ENCODE results near the gene ANKDD1B. TPM values are rescaled to one million over a fixed set of nuclear protein-coding genes. Genes with fewer than 3 reads are reported as not detected.

The ANKDD1B gene
- polyA plus RNA-seq, 3 donors = 0.32 TPM; not detected in 2

GRCh38 chr5:75566710-75567309 lies 44.4 kb upstream of the ANKDD1B start:
- intact Hi-C loops (cut with micrococcal nuclease) = loop anchor here in 1 of 2 donors (10.0 kb wide), 1 partner anchor 52 kb away; the partner anchor contains the start of genes CERT1 and POLK
- DNase-seq = peak; percentile 75 to 92 (median 90)
- no peak overlapping the region for H2AFZ ChIP-seq (ENCODE audit: insufficient read depth, low read depth, low read length, poor library complexity, severe bottlenecking)

GRCh38 chr5:75567710-75568109 lies 43.5 kb upstream of the ANKDD1B start:
- H3K27me3 Mint-ChIP-seq (ENCODE audit: low read depth in 3 of 3) = peaks cover 0 to 2% (median 0%) of the 10 kb centered on the region in 3 donors
- 67% methylated on average over 1 of the region's 2 CpGs for WGBS (ENCODE audit: insufficient coverage)
- TF ChIP-seq CTCF (IDR thresholded peaks at IDR 0.05) = no peak
- H3K27ac Mint-ChIP-seq = peak overlapping the region; percentile 86 to 95 (median 93)
- H3K36me3 Mint-ChIP-seq = peaks cover 27 to 35% of the 10 kb centered on the region in 2 donors
- no peak overlapping the region for H3K4me2 ChIP-seq (replicated peaks; ENCODE audit: extremely low read depth, low read length, poor library complexity, severe bottlenecking)
- H3K79me2 ChIP-seq (ENCODE audit: insufficient read depth, low read length) = peaks cover 71% of the 10 kb centered on the region
- no peak overlapping the region for H3K4me3 Mint-ChIP-seq
- peaks cover 0 to 3% of the 10 kb centered on the region in 2 donors for H3K9me3 ChIP-seq (replicated peaks in 1 of 2; ENCODE audit: control insufficient read depth in 1 of 2, insufficient read depth in 1 of 2, low read length in 2 of 2)
- intact Hi-C loops (cut with micrococcal nuclease) = loop anchor here in 1 of 2 donors (10.0 kb wide), 1 partner anchor 53 kb away; the partner anchor contains the start of genes CERT1 and POLK
- peaks cover 56% of the 10 kb centered on the region for H3K4me1 Mint-ChIP-seq
- H3K9ac ChIP-seq (ENCODE audit: insufficient read depth, low read length, poor library complexity, severe bottlenecking) = no peak overlapping the region
- peaks cover 10 to 17% (median 12%) of the 10 kb centered on the region in 7 donors for H3K9me3 Mint-ChIP-seq
- peak overlapping the region in 1 of 2 donors; percentile 87 for H3K27ac ChIP-seq (ENCODE audit: low read depth in 1 of 2, low read length in 2 of 2)
- peaks cover 5 to 12% of the 10 kb centered on the region in 2 donors for H3K36me3 ChIP-seq (replicated peaks in 1 of 2; ENCODE audit: control insufficient read depth in 1 of 2, insufficient read depth in 2 of 2, low read length in 2 of 2)
- H3K27me3 ChIP-seq (ENCODE audit: control insufficient read depth in 2 of 2, insufficient read depth in 2 of 2, low read length in 2 of 2) = no peaks in the 10 kb centered on the region
- no peak overlapping the region for H2AFZ ChIP-seq (ENCODE audit: insufficient read depth, low read depth, low read length, poor library complexity, severe bottlenecking)
- H3K4me1 ChIP-seq (ENCODE audit: control insufficient read depth in 1 of 2, insufficient read depth in 2 of 2, low read length in 2 of 2) = peaks cover 31 to 43% of the 10 kb centered on the region in 2 donors
- peaks cover 7% of the 10 kb centered on the region for H4K20me1 ChIP-seq (ENCODE audit: insufficient read depth, low read length)
- DNase-seq = peak; percentile 29 to 61 (median 56)
- H3K4me3 ChIP-seq (replicated peaks in 1 of 3; ENCODE audit: low read depth in 2 of 3, low read length in 3 of 3) = peak overlapping the region in 1 of 3 experiments; percentile 15

More at GRCh38 chr5:75566710-75567309, 44.4 kb upstream of the ANKDD1B start:
- Mint-ChIP-seq H3K4me3 (peak overlapping the region in 1 of 2 donors; percentile 43), H3K4me1 (peaks cover 62% of the 10 kb centered on the region), H3K9me3 (peaks cover 10 to 20% (median 14%) of the 10 kb centered on the region in 7 donors), H3K27ac (peak overlapping the region; percentile 86 to 95 (median 93)), H3K27me3 (ENCODE audit: low read depth in 3 of 3) (peaks cover 0 to 2% (median 0%) of the 10 kb centered on the region in 3 donors), H3K36me3 (peaks cover 34 to 43% of the 10 kb centered on the region in 2 donors)
- Histone ChIP-seq H3K4me2 (replicated peaks; ENCODE audit: extremely low read depth, low read length, poor library complexity, severe bottlenecking) (peak overlapping the region; percentile 31), H3K27me3 (ENCODE audit: control insufficient read depth in 2 of 2, insufficient read depth in 2 of 2, low read length in 2 of 2) (no peaks in the 10 kb centered on the region), H3K27ac (ENCODE audit: low read depth in 1 of 2, low read length in 2 of 2) (peak overlapping the region; percentile 87 to 90), H3K79me2 (ENCODE audit: insufficient read depth, low read length) (peaks cover 80% of the 10 kb centered on the region), H3K9ac (ENCODE audit: insufficient read depth, low read length, poor library complexity, severe bottlenecking) (no peak overlapping the region), H3K4me1 (ENCODE audit: control insufficient read depth in 1 of 2, insufficient read depth in 2 of 2, low read length in 2 of 2) (peaks cover 31 to 42% of the 10 kb centered on the region in 2 donors), H3K36me3 (replicated peaks in 1 of 2; ENCODE audit: control insufficient read depth in 1 of 2, insufficient read depth in 2 of 2, low read length in 2 of 2) (peaks cover 5 to 12% of the 10 kb centered on the region in 2 donors), H3K9me3 (replicated peaks in 1 of 2; ENCODE audit: control insufficient read depth in 1 of 2, insufficient read depth in 1 of 2, low read length in 2 of 2) (peaks cover 0 to 3% of the 10 kb centered on the region in 2 donors), H3K4me3 (replicated peaks in 1 of 3; ENCODE audit: low read depth in 2 of 3, low read length in 3 of 3) (peak overlapping the region in 1 of 3 experiments; percentile 44), H4K20me1 (ENCODE audit: insufficient read depth, low read length) (peaks cover 7% of the 10 kb centered on the region)
- WGBS (ENCODE audit: insufficient coverage) = 71% methylated on average over 5 of the region's 6 CpGs
- TF ChIP-seq CTCF (IDR thresholded peaks at IDR 0.05) = no peak
